K562 (cell line): Measurements from ENCODE around the gene IL17RA. TPM values are rescaled to one million over a fixed set of nuclear protein-coding genes. Genes with fewer than 3 reads are reported as not detected.

Experiments used
- ATAC-seq: fragments of 200-7000 bp; cut with Tn5 transposase; 3 replicates; pipeline ENCODE4 v1.9.1; 2020; ENCODE audit warnings: moderate library complexity
- BruUV-seq: library from RNA; stranded (reverse); fragments of 400-500 nt; replicated peaks from 2 replicates; lab custom pipeline; 2021; lab: Mats Ljungman, UMichigan
- CTCF ChIA-PET: fragments of 300-600 bp; formaldehyde crosslinking; extraction: SDS; loops from one replicate; lab custom pipeline; 2021; ENCODE audit warnings: low intra/inter-chr PET ratio; lab: Yijun Ruan, JAX
- POLR2A ChIA-PET: fragments of 300-600, 350-650 bp; sonication (Branson Sonifier 250); formaldehyde crosslinking; extraction: SDS; loops from one replicate; lab custom pipeline; 2021; ENCODE audit warnings: antibody characterized with exemption, inconsistent platforms; lab: Yijun Ruan, JAX
- DNase-seq, 4 experiments: peaks; one replicate each; pipeline versions ENCODE4 v3.0.0 to v3.0.0-alpha.2; 2011 to 2018; ENCODE audit warnings: low spot score in 3 of 4, mixed read lengths in 3 of 4; ENCODE audit errors: extremely low read depth in 1 of 4
- FAIRE-seq: peaks from 2 replicates; lab custom pipeline; 2011; peaks lifted over from hg19 to GRCh38; lab: Jason Lieb, UNC
- H2AFZ ChIP-seq: 2 replicates; pipeline ENCODE4 v1.6.0; 2011; ENCODE audit warnings: low read depth, low read length, control low read depth, inconsistent platforms
- H3K27ac ChIP-seq: fragments of 200-600 bp; 3 replicates; pipeline ENCODE4 v1.8.0; 2011; ENCODE audit warnings: low read depth, mild to moderate bottlenecking, control low read depth, inconsistent platforms, low read length, moderate library complexity, mixed read lengths; ENCODE audit errors: extremely low read depth
- H3K27me3 ChIP-seq, 2 experiments: fragments of 300-600 bp in 1 of 2; 2 replicates in 1 of 2; 3 replicates in 1 of 2; pipeline versions ENCODE4 v1.6.0 to v1.8.0; 2011; ENCODE audit warnings: inconsistent platforms in 2 of 2, low read length in 2 of 2, mild to moderate bottlenecking in 1 of 2, mixed read lengths in 1 of 2, moderate library complexity in 1 of 2; ENCODE audit not compliant: control insufficient read depth in 2 of 2, insufficient read depth in 2 of 2
- H3K36me3 ChIP-seq: fragments of 300-600 bp; 3 replicates; pipeline ENCODE4 v1.8.0; 2011; ENCODE audit warnings: mild to moderate bottlenecking, low read length, inconsistent platforms; ENCODE audit not compliant: control insufficient read depth, insufficient read depth
- H3K4me1 ChIP-seq, 2 experiments: fragments of 200-600 bp in 1 of 2; replicated peaks in 1 of 2; 2 replicates in 1 of 2; 3 replicates in 1 of 2; pipeline versions ENCODE4 v1.5.1 to v1.8.0; 2011; ENCODE audit warnings: inconsistent platforms in 2 of 2, low read length in 2 of 2, mild to moderate bottlenecking in 1 of 2, mixed read lengths in 1 of 2, moderate library complexity in 1 of 2; ENCODE audit not compliant: control insufficient read depth in 2 of 2, insufficient read depth in 2 of 2
- H3K4me2 ChIP-seq: 2 replicates; pipeline ENCODE4 v1.6.1; 2011; ENCODE audit warnings: low read length, control low read depth, inconsistent platforms, mixed read lengths; ENCODE audit not compliant: insufficient read depth
- H3K4me3 ChIP-seq: fragments of 200-600 bp; sonication (generic), shearing (Covaris generic); 2 replicates; pipeline ENCODE4 v1.5.1; 2016; ENCODE audit warnings: control low read depth, inconsistent platforms
- H3K79me2 ChIP-seq: fragments of 200-600 bp; 3 replicates; pipeline ENCODE4 v1.8.0; 2011; ENCODE audit warnings: low read length, inconsistent platforms; ENCODE audit not compliant: control insufficient read depth, insufficient read depth
- H3K9ac ChIP-seq, 2 experiments: 2 replicates each; pipeline versions ENCODE4 v1.6.0 to v1.6.1; 2011; ENCODE audit warnings: low read depth in 2 of 2, low read length in 2 of 2, control low read depth in 1 of 2, inconsistent platforms in 1 of 2, mild to moderate bottlenecking in 1 of 2, mixed read lengths in 1 of 2; ENCODE audit not compliant: insufficient read depth in 1 of 2
- H3K9me1 ChIP-seq: one replicate; pipeline ENCODE4 v1.6.0; 2011; ENCODE audit warnings: inconsistent platforms, mild to moderate bottlenecking, low read length, moderate library complexity; ENCODE audit not compliant: control insufficient read depth, insufficient read depth
- H3K9me3 ChIP-seq: replicated peaks from 2 replicates; pipeline ENCODE4 v1.5.1; 2011; ENCODE audit warnings: low read depth, low read length, inconsistent platforms; ENCODE audit not compliant: control insufficient read depth, insufficient read depth
- H4K20me1 ChIP-seq: replicated peaks from 2 replicates; pipeline ENCODE4 v1.6.1; 2011; ENCODE audit warnings: low read length, inconsistent platforms, mixed read lengths; ENCODE audit not compliant: control insufficient read depth, insufficient read depth
- BRCA1 ChIP-seq, 2 experiments: fragments of 450-650 bp in 1 of 2; sonication (generic) in 1 of 2; formaldehyde crosslinking in 1 of 2; IDR thresholded peaks; 2 replicates each; pipeline versions ENCODE4 v1.5.0 to v1.6.1; 2017 to 2020; ENCODE audit warnings: mild to moderate bottlenecking in 1 of 2, missing genetic modification reagents in 1 of 2
- CBFA2T3 ChIP-seq: fragments of 450-650 bp; IDR thresholded peaks from 2 replicates; pipeline ENCODE4 v1.6.1; 2017
- EP400 ChIP-seq: fragments of 450-650 bp; IDR thresholded peaks from 2 replicates; pipeline ENCODE4 v1.6.1; 2017; ENCODE audit warnings: antibody characterized with exemption, mild to moderate bottlenecking, moderate library complexity
- KAT7 ChIP-seq: sonication (generic); formaldehyde crosslinking; IDR thresholded peaks from 2 replicates; pipeline ENCODE4 v1.8.0; 2022; ENCODE audit warnings: missing genetic modification reagents, mild to moderate bottlenecking, borderline replicate concordance
- KDM5B ChIP-seq: fragments of 200-600 bp; sonication (generic); IDR thresholded peaks from 2 replicates; pipeline ENCODE4 v1.6.1; 2012; ENCODE audit warnings: low read depth, mild to moderate bottlenecking, moderate library complexity, low read length, control low read depth, inconsistent platforms; ENCODE audit not compliant: insufficient replicate concordance
- POLR2AphosphoS5 ChIP-seq: IDR thresholded peaks from 2 replicates; pipeline ENCODE4 v1.6.1; 2011; ENCODE audit warnings: mild to moderate bottlenecking, low read depth, low read length, moderate library complexity; ENCODE audit not compliant: control insufficient read depth, insufficient read depth
- RAD51 ChIP-seq: fragments of 450-650 bp; IDR thresholded peaks from 2 replicates; pipeline ENCODE4 v1.7.1; 2016; ENCODE audit warnings: low read depth, mild to moderate bottlenecking, borderline replicate concordance
- SMARCE1 ChIP-seq: fragments of 450-650 bp; IDR thresholded peaks from 2 replicates; pipeline ENCODE4 v1.7.1; 2016; ENCODE audit warnings: mild to moderate bottlenecking
- STAT5B ChIP-seq: fragments of 250-450 bp; sonication (Bioruptor Pico); IDR thresholded peaks from 2 replicates; pipeline ENCODE4 v1.8.0; 2021; ENCODE audit warnings: mild to moderate bottlenecking, inconsistent platforms
- WGBS: fragments of 100-300 bp; shearing (Covaris generic); methylation state at CpG from one replicate; pipeline ENCODE4 v1.1.6; 2016; ENCODE audit warnings: low coverage, mixed read lengths; ENCODE audit not compliant: insufficient coverage; ENCODE audit errors: missing lambda C conversion rate; 5-methylcytosine and 5-hydroxymethylcytosine counted together
- in situ Hi-C: fragments of 300-500 bp; cut with MboI; formaldehyde crosslinking; loops from 4 replicates; pipeline ENCODE4 v1.15.0; 2018; ENCODE audit warnings: inconsistent platforms, mixed read lengths
- intact Hi-C: fragments of 100-400 bp; cut with micrococcal nuclease; formaldehyde crosslinking; loops from 2 replicates; pipeline ENCODE4 v1.14.2; 2022
- polyA plus RNA-seq, 8 experiments: library from polyadenylated mRNA; depleted of rRNA in 4 of 8; stranded (reverse) in 5 of 8; unstranded in 3 of 8; fragments of >200 nt; fragmentation: Nextera tagmentation in 2 of 8; fragmentation: Illumina TruSeq in 1 of 8; extraction: Ambion mirVana in 2 of 8; extraction: Trizol in 1 of 8; gene quantifications; 2 replicates each; pipeline versions ENCODE4 v1.2.1 to v1.2.3, GENCODE V29; 2011 to 2014; ENCODE audit warnings: inconsistent platforms in 1 of 8, missing spikeins in 1 of 8
- total RNA-seq, 7 experiments: library from RNA; depleted of rRNA in 6 of 7; stranded (reverse); fragments of >200 nt in 6 of 7; fragmentation: Illumina TruSeq in 2 of 7; extraction: Trizol in 2 of 7; gene quantifications; 2 replicates each; pipeline versions ENCODE4 v1.2.1 to v1.2.3, GENCODE V29; 2011 to 2021; ENCODE audit warnings: low replicate concordance in 1 of 7

IL17RA gene
- total and polyA plus RNA-seq, 9 of the 15 experiments (the other 6 are each of a cell fraction or from before 2014, with no cell fraction given): 0.17 to 11.8 (median 3.7) TPM

DNA sequence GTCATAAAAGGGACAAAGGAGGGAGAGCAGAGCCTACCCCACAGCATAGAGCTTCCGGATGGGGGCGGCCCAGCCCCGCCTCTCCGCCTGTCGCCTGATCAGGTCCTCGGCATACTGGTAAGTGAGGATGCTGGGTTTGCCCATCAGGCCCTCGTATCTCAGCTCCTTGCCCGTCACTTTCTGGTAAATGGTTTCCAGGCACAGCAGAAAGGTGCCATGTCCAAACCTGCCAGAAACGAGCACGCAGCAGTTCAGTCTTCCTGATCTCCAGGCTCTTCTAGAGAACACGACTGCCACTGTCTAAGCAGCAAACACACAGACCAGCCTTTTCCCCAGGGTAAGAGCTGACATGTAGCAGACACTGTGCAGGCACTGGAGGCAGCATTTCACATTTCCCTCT, 53.7 kb downstream of the IL17RA start:
- WGBS: 76% methylated on average over 11 of the region's 11 CpGs

DNA sequence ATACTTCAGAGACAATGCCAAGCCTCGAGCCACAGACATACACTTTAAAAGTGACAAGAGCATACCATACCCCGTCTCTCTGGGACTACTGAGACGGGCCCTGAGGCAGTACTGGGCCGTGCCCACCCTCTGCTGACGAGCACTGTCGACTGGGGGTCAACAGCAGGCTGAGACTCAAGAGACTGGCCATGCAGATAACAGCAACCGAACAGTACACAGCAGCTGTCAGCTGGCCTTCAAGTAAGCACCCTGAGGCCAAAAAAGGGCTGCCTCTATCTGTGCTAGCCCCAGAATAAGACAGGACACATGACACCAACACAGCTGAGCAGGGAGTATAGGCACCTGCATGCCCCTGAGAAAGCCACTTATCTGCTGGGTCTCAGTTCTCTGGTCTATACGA, 55.2 kb downstream of the IL17RA start:
- Histone ChIP-seq H4K20me1 (peaks cover 9% of the 10 kb centered on the region; the same call in 1 of the 2 replicates), H3K4me1 (no peaks in the 10 kb centered on the region), H3K79me2 (no peaks in the 10 kb centered on the region), H3K9me3 (no peaks in the 10 kb centered on the region), H3K4me2 (no peak overlapping the region), H3K9ac (peak overlapping the region in 1 of 2 experiments; percentile 72; a peak in 1 of 4 replicates), H3K27me3 (no peaks in the 10 kb centered on the region), H3K9me1 (no peaks in the 10 kb centered on the region), H2AFZ (no peak overlapping the region), H3K4me3 (no peak overlapping the region), H3K36me3 (peaks cover 47% of the 10 kb centered on the region; the same call in 2 of the 3 replicates), H3K27ac (no peak overlapping the region)
- in situ Hi-C loops (no loop called here), intact Hi-C loops (no loop called here)
- no peak for TF ChIP-seq RAD51
- no peak for TF ChIP-seq BRCA1 (IDR thresholded peaks at IDR 0.05)
- no peak for TF ChIP-seq BRCA1 (CRISPR knock-in tag; IDR thresholded peaks at IDR 0.05)
- no peak for TF ChIP-seq STAT5B (CRISPR knock-in tag)
- no peak for TF ChIP-seq KDM5B
- TF ChIP-seq CBFA2T3: peak; percentile 18; the same call in 1 of the 2 replicates
- TF ChIP-seq SMARCE1: no peak
- ATAC-seq: no peak
- POLR2A ChIA-PET: interaction anchor here (1.5 kb wide), 1 partner anchor 9 kb away, joined by 4 read pairs; no protein-coding TSS in a partner anchor
- CTCF ChIA-PET: no interaction called here
- no peak for DNase-seq
- 51% methylated on average over 8 of the region's 8 CpGs for WGBS
- no peak for FAIRE-seq
- BruUV-seq: no TSS peak

More for the DNA sequence above, 53.7 kb downstream of the IL17RA start:
- no peaks in the 10 kb centered on the region for H3K79me2 ChIP-seq
- ChIA-PET CTCF (no interaction called here), POLR2A (interaction anchor here (1.5 kb wide), 1 partner anchor 10 kb away, joined by 4 read pairs; no protein-coding TSS in a partner anchor)
- H3K36me3 ChIP-seq: peaks cover 37% of the 10 kb centered on the region; the same call in 2 of the 3 replicates
- in situ Hi-C loops (no loop called here), intact Hi-C loops (no loop called here)
- H4K20me1 ChIP-seq: peaks cover 9% of the 10 kb centered on the region; the same call in 1 of the 2 replicates
- H3K4me1 ChIP-seq: no peaks in the 10 kb centered on the region
- no TSS peak for BruUV-seq
- FAIRE-seq: no peak
- peaks cover 0 to under 1% of the 10 kb centered on the region in 2 experiments; a peak in 1 of 5 replicates for H3K27me3 ChIP-seq
- no peaks in the 10 kb centered on the region for H3K9me3 ChIP-seq
- no peak overlapping the region for H3K4me3 ChIP-seq
- DNase-seq: no peak
- no peak overlapping the region for H3K27ac ChIP-seq
- H3K9me1 ChIP-seq: no peaks in the 10 kb centered on the region
- no peak overlapping the region for H3K9ac ChIP-seq
- no peak overlapping the region for H2AFZ ChIP-seq
- no peak for ATAC-seq
- TF ChIP-seq POLR2AphosphoS5: no peak
- TF ChIP-seq KAT7 (CRISPR knock-in tag): no peak
- no peak for TF ChIP-seq EP400
- TF ChIP-seq, all 486 proteins: peak for 0
- H3K4me2 ChIP-seq: no peak overlapping the region
